IgD-negative memory B cell (primary cell): ENCODE measurements around the gene ANO6. TPM values are rescaled to one million over a fixed set of nuclear protein-coding genes. Genes with fewer than 3 reads are reported as not detected.

Source experiments
- H3K27ac Mint-ChIP-seq, 3 donors: one replicate each; pipeline ENCODE4 v1.8.0; 2020 to 2022; ENCODE audit warnings: mild to moderate bottlenecking in 3 of 3, mixed read lengths in 3 of 3, moderate library complexity in 1 of 3
- H3K27me3 Mint-ChIP-seq: one replicate; pipeline ENCODE4 v1.8.0; 2021; ENCODE audit warnings: mixed read lengths
- H3K36me3 Mint-ChIP-seq: one replicate; pipeline ENCODE4 v1.8.0; 2020; ENCODE audit warnings: mild to moderate bottlenecking, mixed read lengths
- H3K4me1 Mint-ChIP-seq, 3 donors: one replicate each; pipeline ENCODE4 v1.8.0; 2020 to 2022; ENCODE audit warnings: mixed read lengths in 3 of 3, mild to moderate bottlenecking in 1 of 3
- H3K4me3 Mint-ChIP-seq, 4 donors: one replicate each; pipeline ENCODE4 v1.8.0; 2020 to 2022; ENCODE audit warnings: mild to moderate bottlenecking in 4 of 4, mixed read lengths in 4 of 4, moderate library complexity in 3 of 4
- H3K9me3 Mint-ChIP-seq, 3 donors: one replicate each; pipeline ENCODE4 v1.8.0; 2020 to 2021; ENCODE audit warnings: mixed read lengths in 3 of 3, mild to moderate bottlenecking in 1 of 3
- polyA plus RNA-seq: library from polyadenylated mRNA; unstranded; fragments of 300-500 nt; fragmentation: Illumina TruSeq; gene quantifications from one replicate; pipeline ENCODE4 v1.2.3, GENCODE V29; 2021

ANO6 gene
- polyA plus RNA-seq, 1 donor from 2014 or later, result 18.0 TPM

- H3K27ac Mint-ChIP-seq, result no peak overlapping the region
These were observed 195.7 kb downstream of the ANO6 start for GRCh38 chr12:45411626-45412025.

DNA sequence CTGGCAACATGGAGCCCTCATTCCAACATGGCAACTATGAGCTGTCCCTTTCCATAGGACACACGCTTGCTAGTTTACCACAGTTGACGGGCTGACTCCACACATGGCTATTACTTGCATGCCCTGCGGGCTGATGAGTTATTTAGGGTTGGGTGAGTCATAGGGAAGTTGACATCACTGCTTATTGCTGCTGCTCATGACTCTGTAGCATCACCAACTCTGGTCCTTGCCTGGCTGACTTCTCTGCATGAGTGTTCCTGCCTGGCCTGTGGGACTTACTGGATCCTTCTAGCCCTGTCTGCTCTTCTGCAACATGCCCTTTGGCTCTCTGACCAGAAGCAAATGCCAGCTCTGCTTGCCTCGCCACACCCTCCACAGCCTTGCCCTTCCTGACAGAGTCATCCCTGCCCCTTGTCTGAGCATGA lies 199.5 kb downstream of the ANO6 start:
- Mint-ChIP-seq H3K36me3 (peaks cover 13% of the 10 kb centered on the region), H3K4me3 (no peak overlapping the region), H3K27me3 (no peaks in the 10 kb centered on the region), H3K9me3 (no peaks in the 10 kb centered on the region), H3K27ac (peak overlapping the region in 1 of 3 donors; percentile 80), H3K4me1 (peaks cover 2 to 4% (median 4%) of the 10 kb centered on the region in 3 donors)

More at GRCh38 chr12:45411626-45412025, 195.7 kb downstream of the ANO6 start:
- Mint-ChIP-seq H3K4me3 (no peak overlapping the region), H3K9me3 (no peaks in the 10 kb centered on the region), H3K36me3 (peaks cover 12% of the 10 kb centered on the region), H3K4me1 (peaks cover 2 to 5% (median 4%) of the 10 kb centered on the region in 3 donors), H3K27me3 (no peaks in the 10 kb centered on the region)

DNA sequence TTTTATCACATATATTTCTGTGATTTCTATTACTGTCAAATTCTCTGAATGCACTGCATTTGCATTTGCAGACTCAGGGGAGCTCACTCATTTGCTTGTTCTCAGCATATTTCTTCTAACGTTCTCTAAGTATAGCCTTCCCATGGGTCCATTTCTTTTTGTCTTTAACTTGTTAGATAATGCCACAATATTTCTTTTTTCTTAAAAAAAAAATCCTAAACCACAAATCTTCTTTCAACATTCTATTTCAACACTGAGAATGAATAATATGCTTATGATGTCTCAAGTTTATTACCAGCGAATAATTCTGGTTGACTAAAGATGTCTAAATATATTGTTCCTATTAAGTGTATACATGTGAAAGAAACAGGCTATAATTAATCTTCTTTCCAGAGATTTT lies 200.2 kb downstream of the ANO6 start:
- no peaks in the 10 kb centered on the region for H3K27me3 Mint-ChIP-seq
- peaks cover 13% of the 10 kb centered on the region for H3K36me3 Mint-ChIP-seq
- no peaks in the 10 kb centered on the region for H3K9me3 Mint-ChIP-seq
- H3K4me3 Mint-ChIP-seq, result no peak overlapping the region
- H3K4me1 Mint-ChIP-seq, result peaks cover 2 to 4% (median 4%) of the 10 kb centered on the region in 3 donors
- no peak overlapping the region for H3K27ac Mint-ChIP-seq

DNA sequence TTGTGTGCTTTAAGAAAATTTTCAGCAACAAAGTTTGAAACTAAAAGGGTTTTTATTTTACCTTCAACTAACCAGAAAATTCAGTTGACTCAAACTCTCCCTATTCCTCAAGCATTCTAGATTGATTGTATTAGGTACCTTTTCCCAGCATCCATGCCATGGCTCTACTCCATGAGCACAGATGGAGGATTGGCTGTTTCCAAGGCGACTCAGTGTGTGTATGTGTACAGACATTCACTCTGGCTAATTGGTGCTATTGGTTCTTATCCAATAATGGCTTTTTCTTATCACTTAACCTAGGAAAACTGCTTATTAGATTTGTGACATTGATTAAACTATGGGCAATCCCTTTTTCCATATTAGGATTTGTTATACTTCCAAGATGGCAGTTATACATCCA lies 202.6 kb downstream of the ANO6 start:
- H3K4me1 Mint-ChIP-seq, result peaks cover 2 to 4% (median 4%) of the 10 kb centered on the region in 3 donors
- no peaks in the 10 kb centered on the region for H3K27me3 Mint-ChIP-seq
- no peak overlapping the region for H3K27ac Mint-ChIP-seq
- H3K9me3 Mint-ChIP-seq, result no peaks in the 10 kb centered on the region
- no peak overlapping the region for H3K4me3 Mint-ChIP-seq
- peaks cover 10% of the 10 kb centered on the region for H3K36me3 Mint-ChIP-seq

DNA sequence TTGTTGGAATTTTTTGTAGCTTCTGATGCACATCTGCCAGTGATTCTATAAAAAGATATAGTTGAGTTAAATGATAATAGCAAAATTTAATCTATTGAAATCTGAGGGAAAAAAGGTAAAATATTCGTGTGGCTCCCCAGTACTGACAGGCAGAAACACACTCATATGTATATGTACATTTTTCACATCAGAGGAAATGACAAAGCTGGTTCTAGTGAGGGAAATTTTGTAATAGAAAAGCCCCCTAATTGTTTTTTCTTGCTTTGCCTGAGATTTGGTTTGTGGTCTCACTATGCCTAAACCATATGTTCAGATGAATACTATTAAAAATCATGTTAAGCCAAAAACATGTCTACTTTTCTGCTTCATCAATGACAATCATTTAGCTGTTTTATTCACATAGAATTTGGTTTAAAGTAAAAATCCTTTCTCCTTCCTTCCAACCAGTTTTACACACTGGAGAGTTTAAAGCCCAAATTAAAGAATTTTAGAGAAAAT lies 203.5 kb downstream of the ANO6 start:
- Mint-ChIP-seq H3K27ac (no peak overlapping the region), H3K4me1 (peaks cover 2 to 4% (median 4%) of the 10 kb centered on the region in 3 donors), H3K4me3 (no peak overlapping the region), H3K9me3 (no peaks in the 10 kb centered on the region), H3K36me3 (peaks cover 12% of the 10 kb centered on the region), H3K27me3 (no peaks in the 10 kb centered on the region)

DNA sequence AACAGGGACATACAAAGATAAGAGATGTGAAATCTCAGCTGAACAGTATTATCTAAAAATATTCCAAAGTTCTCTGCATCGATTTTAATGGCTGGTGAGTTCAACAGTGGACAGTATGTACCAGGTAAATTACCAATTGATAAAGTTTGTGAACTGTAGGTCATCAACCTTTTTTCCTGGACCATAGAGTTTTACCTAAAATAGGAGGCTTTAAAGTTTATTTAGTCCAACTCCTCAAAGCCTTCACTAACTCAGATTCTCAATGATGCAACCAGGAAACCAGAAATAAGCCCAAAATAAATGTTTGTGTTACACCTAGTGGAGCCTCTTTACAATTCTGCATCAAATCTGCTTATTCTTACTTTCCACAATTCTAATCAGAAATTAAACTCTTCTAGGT lies 205.8 kb downstream of the ANO6 start:
- Mint-ChIP-seq H3K36me3 (peaks cover 22% of the 10 kb centered on the region), H3K9me3 (peaks cover 0 to 1% (median 0%) of the 10 kb centered on the region in 3 donors), H3K4me3 (no peak overlapping the region), H3K27ac (no peak overlapping the region), H3K27me3 (no peaks in the 10 kb centered on the region), H3K4me1 (peaks cover 0 to 2% (median 0%) of the 10 kb centered on the region in 3 donors)

GRCh38 chr12:45423931-45424330 lies 208.0 kb downstream of the ANO6 start:
- peaks cover 0 to 2% (median 0%) of the 10 kb centered on the region in 3 donors for H3K4me1 Mint-ChIP-seq
- H3K4me3 Mint-ChIP-seq, result no peak overlapping the region
- H3K27me3 Mint-ChIP-seq, result no peaks in the 10 kb centered on the region
- peaks cover 28% of the 10 kb centered on the region for H3K36me3 Mint-ChIP-seq
- no peak overlapping the region for H3K27ac Mint-ChIP-seq
- peaks cover 0 to 5% (median 0%) of the 10 kb centered on the region in 3 donors for H3K9me3 Mint-ChIP-seq

DNA sequence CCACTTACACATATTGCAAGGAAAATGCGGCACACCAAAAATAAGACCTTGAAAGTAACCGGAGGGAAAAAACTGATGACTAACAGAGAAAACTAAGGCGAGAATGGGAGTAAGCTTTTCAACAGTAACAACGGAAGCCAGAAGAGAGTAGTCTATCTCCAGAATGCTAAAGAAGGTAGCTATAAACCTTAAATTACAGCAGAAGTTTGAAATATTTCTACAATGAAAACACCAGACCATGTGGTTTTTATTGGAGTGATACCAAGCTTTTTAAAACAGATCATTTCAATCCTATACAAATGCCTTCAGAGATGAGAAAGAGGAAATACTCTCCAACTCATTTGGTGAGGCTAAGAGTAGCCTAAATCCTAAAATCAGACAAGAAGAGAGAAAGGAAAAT lies 209.5 kb downstream of the ANO6 start:
- Mint-ChIP-seq H3K36me3 (peaks cover 29% of the 10 kb centered on the region), H3K9me3 (peaks cover 0 to 5% (median 0%) of the 10 kb centered on the region in 3 donors), H3K27me3 (no peaks in the 10 kb centered on the region), H3K27ac (no peak overlapping the region), H3K4me3 (no peak overlapping the region), H3K4me1 (peaks cover 0 to 2% (median 0%) of the 10 kb centered on the region in 3 donors)

DNA sequence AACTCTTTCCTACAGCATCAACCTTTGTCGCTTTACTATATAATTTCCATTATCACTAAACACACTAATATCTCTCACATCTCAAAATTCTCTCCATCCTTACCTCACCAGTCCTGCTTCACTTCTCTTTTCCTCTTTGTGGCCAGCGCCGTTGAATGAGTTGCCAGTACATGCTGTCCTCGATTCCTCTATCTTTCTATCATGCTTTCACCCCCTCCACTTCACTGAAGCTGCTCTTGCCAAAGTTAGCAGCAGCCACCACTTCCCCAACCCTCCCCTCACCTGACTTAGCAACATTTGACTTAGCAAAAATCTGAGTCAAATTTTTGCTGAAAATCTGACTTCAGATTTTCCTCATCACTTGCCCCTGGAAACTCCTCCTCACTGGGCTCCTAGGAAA lies 210.4 kb downstream of the ANO6 start:
- Mint-ChIP-seq H3K9me3 (peaks cover 0 to 5% (median 0%) of the 10 kb centered on the region in 3 donors), H3K4me1 (peaks cover 0 to 2% (median 0%) of the 10 kb centered on the region in 3 donors), H3K27me3 (no peaks in the 10 kb centered on the region), H3K27ac (peak overlapping the region in 1 of 3 donors; percentile 32), H3K4me3 (peak overlapping the region in 1 of 4 donors; percentile 2), H3K36me3 (peaks cover 31% of the 10 kb centered on the region)

DNA sequence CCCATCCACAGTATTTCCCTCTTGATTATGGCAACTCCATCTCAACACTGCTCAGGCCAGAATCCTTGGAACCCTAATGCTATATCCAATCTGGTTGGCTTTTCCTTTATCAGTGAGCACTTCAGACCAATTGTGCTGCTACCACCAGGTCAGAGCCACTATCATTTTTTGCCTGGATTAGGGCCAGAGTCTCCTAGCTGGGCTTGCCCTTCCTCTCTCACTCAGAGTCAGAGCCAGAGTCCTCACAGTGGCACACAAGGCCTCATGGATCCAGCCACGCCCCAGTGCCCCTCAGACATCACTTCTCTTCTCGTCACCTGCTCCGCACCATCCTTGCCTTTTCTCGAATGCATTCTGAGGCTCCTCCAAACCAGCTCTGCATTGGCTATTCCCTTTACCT lies 211.1 kb downstream of the ANO6 start:
- Mint-ChIP-seq H3K27me3 (no peaks in the 10 kb centered on the region), H3K36me3 (peaks cover 38% of the 10 kb centered on the region), H3K4me3 (no peak overlapping the region), H3K4me1 (peaks cover 0 to 2% (median 0%) of the 10 kb centered on the region in 3 donors), H3K9me3 (peaks cover 0 to 5% (median 0%) of the 10 kb centered on the region in 3 donors), H3K27ac (no peak overlapping the region)

DNA sequence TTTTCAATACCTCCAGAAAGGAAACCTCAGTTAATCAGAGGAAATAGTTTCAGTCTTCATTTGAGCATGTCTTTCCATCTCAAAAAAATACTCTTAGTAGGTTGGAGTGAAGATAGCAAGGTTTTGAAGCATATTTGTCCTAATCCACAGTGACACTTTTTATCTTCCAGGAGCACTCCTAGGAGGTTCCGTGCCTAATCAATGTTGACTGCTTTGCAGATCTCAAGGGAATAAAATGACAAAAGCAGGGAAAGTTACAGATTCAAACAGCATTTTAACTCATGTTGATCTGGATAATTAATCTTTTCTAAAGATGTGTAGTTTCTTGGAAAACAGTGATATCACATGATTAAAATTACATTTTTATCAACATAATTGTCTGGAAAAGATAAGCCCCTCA lies 213.9 kb downstream of the ANO6 start:
- peaks cover 0 to 5% (median 0%) of the 10 kb centered on the region in 3 donors for H3K9me3 Mint-ChIP-seq
- peak overlapping the region in 1 of 3 donors; percentile 7 for H3K27ac Mint-ChIP-seq
- no peaks in the 10 kb centered on the region for H3K27me3 Mint-ChIP-seq
- no peak overlapping the region for H3K4me3 Mint-ChIP-seq
- peaks cover 36% of the 10 kb centered on the region for H3K36me3 Mint-ChIP-seq
- H3K4me1 Mint-ChIP-seq, result peaks cover 0 to 2% (median 0%) of the 10 kb centered on the region in 3 donors

DNA sequence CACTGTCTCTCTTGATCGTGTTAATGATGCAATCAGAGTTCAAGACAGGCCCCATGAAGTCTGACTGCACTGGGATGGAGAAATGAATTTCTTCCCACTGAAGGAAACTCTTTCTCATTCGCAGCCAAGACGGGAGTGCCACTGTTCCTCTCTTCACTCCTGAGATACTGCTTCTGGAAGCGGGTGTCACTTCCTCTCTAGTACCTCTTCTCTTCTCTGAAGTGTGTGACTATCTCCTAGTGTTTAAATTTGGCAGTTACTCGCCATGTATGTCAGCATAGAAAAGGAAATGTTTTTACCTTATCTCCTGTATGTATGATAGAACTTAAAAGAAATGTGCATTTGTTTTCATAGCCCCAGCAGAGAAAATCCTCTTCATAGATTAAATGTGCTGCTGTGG lies 215.2 kb downstream of the ANO6 start:
- Mint-ChIP-seq H3K27ac (peak overlapping the region in 1 of 3 donors; percentile 26), H3K4me3 (peak overlapping the region in 1 of 4 donors; percentile 67), H3K4me1 (peaks cover 0 to 1% (median 0%) of the 10 kb centered on the region in 3 donors), H3K9me3 (peaks cover 0 to 5% (median 0%) of the 10 kb centered on the region in 3 donors), H3K36me3 (peaks cover 34% of the 10 kb centered on the region), H3K27me3 (no peaks in the 10 kb centered on the region)

DNA sequence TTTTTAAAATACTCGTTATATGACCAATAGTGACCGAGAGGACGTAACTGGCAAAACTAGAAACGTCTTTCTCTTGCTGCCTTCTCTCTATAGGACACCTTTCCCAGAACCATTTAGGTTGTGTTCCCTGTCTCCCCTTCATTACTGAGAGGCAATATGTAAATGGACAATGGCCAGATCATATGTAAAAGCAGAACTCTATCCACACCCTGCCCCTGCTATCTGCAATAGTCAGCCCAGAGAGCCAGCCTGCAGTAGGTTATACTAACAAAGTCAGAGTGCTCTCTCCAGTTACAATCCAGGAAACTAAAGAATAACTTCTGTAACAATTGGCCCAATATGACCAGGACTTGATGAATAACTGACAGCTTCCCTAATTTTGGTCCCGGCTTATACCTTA lies 216.8 kb downstream of the ANO6 start:
- H3K4me3 Mint-ChIP-seq, result no peak overlapping the region
- no peaks in the 10 kb centered on the region for H3K9me3 Mint-ChIP-seq
- no peaks in the 10 kb centered on the region for H3K4me1 Mint-ChIP-seq
- no peak overlapping the region for H3K27ac Mint-ChIP-seq
- H3K27me3 Mint-ChIP-seq, result no peaks in the 10 kb centered on the region
- H3K36me3 Mint-ChIP-seq, result peaks cover 24% of the 10 kb centered on the region

DNA sequence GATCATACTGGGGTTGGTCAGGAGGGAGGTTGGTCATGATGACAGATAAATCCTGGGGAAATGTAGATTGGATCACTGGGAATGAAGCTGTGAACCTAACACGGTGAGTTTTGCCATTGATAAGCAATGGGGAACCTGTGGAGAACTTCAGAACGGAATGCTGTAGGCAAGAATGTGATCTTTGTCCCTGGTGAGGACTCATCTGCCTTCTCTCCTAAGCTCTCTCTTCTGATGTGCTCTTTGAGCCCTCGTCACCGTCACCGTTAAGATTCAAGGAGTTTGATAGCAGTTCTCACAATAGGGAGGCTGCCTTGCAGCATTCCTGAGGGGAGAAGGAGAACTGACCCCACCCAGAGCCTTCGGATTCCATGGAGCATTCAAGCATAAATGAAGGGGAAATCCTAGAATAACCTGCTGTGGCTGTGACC lies 217.6 kb downstream of the ANO6 start:
- Mint-ChIP-seq H3K27me3 (no peaks in the 10 kb centered on the region), H3K36me3 (peaks cover 20% of the 10 kb centered on the region), H3K4me1 (no peaks in the 10 kb centered on the region), H3K9me3 (no peaks in the 10 kb centered on the region), H3K4me3 (no peak overlapping the region), H3K27ac (no peak overlapping the region)

DNA sequence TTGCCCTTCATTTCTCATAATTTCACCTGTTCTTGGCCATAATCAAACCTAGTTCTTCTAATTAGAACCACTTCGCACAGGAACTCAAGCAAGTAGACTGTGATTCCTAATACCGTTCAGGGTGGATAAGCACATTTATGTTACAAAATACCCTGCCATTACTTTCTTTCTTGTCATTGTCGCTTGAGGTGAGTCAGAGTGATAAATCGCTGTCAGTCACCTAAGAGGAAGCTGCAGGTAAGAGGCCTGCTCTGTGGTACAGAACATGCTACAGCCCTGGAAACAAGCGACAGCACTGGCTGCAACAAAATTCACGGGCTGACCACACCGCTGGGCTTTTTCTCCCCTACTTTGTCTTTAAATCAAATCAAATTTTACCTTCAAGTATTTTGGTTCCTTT lies 218.2 kb downstream of the ANO6 start:
- H3K4me1 Mint-ChIP-seq, result no peaks in the 10 kb centered on the region
- H3K27ac Mint-ChIP-seq, result no peak overlapping the region
- no peaks in the 10 kb centered on the region for H3K27me3 Mint-ChIP-seq
- H3K9me3 Mint-ChIP-seq, result no peaks in the 10 kb centered on the region
- H3K36me3 Mint-ChIP-seq, result peaks cover 17% of the 10 kb centered on the region
- no peak overlapping the region for H3K4me3 Mint-ChIP-seq
